ENCODE measurements around the gene BLM. TPM values are rescaled to one million over a fixed set of nuclear protein-coding genes. Genes with fewer than 3 reads are reported as not detected.

BLM gene
- total RNA-seq, 1 experiment from 2014 or later = 31.8 TPM

DNA sequence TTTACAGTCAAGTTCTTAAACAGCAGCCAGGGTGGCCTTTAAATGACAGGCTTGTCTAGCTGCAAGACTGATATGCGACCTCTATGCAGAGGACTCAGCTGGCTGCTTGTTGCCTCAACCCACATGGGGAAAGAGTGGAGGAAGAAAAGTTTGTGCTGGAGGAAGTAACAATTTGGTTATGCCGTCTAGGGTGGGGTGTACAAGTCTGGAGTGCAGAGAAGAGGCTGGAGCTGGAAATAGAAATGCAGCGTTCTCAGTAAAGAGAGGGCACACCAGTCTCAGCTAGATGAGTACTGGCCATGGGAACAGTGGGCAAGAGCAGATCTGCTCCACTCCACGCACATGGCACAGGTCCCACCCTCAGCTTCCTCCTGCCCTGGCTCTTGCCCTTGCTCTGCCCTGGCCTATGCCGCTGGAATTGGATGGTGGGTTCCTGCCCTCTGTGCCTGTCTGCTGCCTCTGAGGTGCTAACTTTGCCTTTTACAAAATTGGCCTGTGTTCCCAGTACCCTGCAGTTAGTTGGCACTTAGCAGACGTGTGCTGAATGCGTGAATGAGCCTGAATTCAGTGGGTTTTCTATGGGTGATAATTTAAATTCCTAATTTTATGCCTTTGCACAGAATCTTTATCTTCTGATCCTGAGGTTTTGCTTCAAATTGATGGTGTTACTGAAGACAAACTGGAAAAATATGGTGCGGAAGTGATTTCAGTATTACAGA is 91.5 kb downstream of the BLM start:
- Mint-ChIP-seq H3K27ac (ENCODE audit: unreplicated experiment) (no peak overlapping the region), H3K36me3 (ENCODE audit: insufficient read depth, unreplicated experiment) (no peaks in the 10 kb centered on the region), H3K4me1 (ENCODE audit: low read depth, unreplicated experiment) (no peaks in the 10 kb centered on the region), H3K4me3 (ENCODE audit: low read depth, unreplicated experiment) (no peak overlapping the region), H3K27me3 (ENCODE audit: unreplicated experiment) (no peaks in the 10 kb centered on the region), H3K9me3 (ENCODE audit: low read depth, unreplicated experiment) (no peaks in the 10 kb centered on the region)
- intact Hi-C loops (cut with micrococcal nuclease; ENCODE audit: unreplicated experiment) = no loop called here
- BruUV-seq (replicated peaks) = no TSS peak
- CTCF ChIA-PET = interaction anchor here (0.5 to 1.2 kb wide), 2 partner anchors 19 to 26 kb away, joined by 3 to 6 read pairs; no protein-coding TSS in a partner anchor
- TF ChIP-seq, protein P1, sequence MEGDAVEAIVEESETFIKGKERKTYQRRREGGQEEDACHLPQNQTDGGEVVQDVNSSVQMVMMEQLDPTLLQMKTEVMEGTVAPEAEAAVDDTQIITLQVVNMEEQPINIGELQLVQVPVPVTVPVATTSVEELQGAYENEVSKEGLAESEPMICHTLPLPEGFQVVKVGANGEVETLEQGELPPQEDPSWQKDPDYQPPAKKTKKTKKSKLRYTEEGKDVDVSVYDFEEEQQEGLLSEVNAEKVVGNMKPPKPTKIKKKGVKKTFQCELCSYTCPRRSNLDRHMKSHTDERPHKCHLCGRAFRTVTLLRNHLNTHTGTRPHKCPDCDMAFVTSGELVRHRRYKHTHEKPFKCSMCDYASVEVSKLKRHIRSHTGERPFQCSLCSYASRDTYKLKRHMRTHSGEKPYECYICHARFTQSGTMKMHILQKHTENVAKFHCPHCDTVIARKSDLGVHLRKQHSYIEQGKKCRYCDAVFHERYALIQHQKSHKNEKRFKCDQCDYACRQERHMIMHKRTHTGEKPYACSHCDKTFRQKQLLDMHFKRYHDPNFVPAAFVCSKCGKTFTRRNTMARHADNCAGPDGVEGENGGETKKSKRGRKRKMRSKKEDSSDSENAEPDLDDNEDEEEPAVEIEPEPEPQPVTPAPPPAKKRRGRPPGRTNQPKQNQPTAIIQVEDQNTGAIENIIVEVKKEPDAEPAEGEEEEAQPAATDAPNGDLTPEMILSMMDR (IDR thresholded peaks at IDR 0.05; ENCODE audit: unreplicated experiment) = no peak
- no peak for DNase-seq

- no peaks in the 10 kb centered on the region for H3K36me3 Mint-ChIP-seq (ENCODE audit: insufficient read depth, unreplicated experiment)
- no TSS peak for BruUV-seq (replicated peaks)
- intact Hi-C loops (cut with micrococcal nuclease; ENCODE audit: unreplicated experiment) = no loop called here
Measured at GRCh38 chr15:90809536-90809935, 92.4 kb downstream of the BLM start.

GRCh38 chr15:90810354-90810753 is 93.2 kb downstream of the BLM start:
- intact Hi-C loops (cut with micrococcal nuclease; ENCODE audit: unreplicated experiment) = no loop called here
- no peaks in the 10 kb centered on the region for H3K27me3 Mint-ChIP-seq (ENCODE audit: unreplicated experiment)
- DNase-seq = no peak
- H3K4me1 Mint-ChIP-seq (ENCODE audit: low read depth, unreplicated experiment) = no peaks in the 10 kb centered on the region
- H3K36me3 Mint-ChIP-seq (ENCODE audit: insufficient read depth, unreplicated experiment) = no peaks in the 10 kb centered on the region
- no peak overlapping the region for H3K4me3 Mint-ChIP-seq (ENCODE audit: low read depth, unreplicated experiment)
- no peaks in the 10 kb centered on the region for H3K9me3 Mint-ChIP-seq (ENCODE audit: low read depth, unreplicated experiment)
- BruUV-seq (replicated peaks) = no TSS peak
- CTCF ChIA-PET = no interaction called here
- TF ChIP-seq, protein P1 (IDR thresholded peaks at IDR 0.05; ENCODE audit: unreplicated experiment) = no peak
- H3K27ac Mint-ChIP-seq (ENCODE audit: unreplicated experiment) = no peak overlapping the region

More at GRCh38 chr15:90809536-90809935, 92.4 kb downstream of the BLM start:
- Mint-ChIP-seq H3K4me3 (ENCODE audit: low read depth, unreplicated experiment) (no peak overlapping the region), H3K27ac (ENCODE audit: unreplicated experiment) (no peak overlapping the region), H3K9me3 (ENCODE audit: low read depth, unreplicated experiment) (no peaks in the 10 kb centered on the region), H3K4me1 (ENCODE audit: low read depth, unreplicated experiment) (no peaks in the 10 kb centered on the region), H3K27me3 (ENCODE audit: unreplicated experiment) (no peaks in the 10 kb centered on the region)
- no peak for DNase-seq
- TF ChIP-seq, protein P1 (IDR thresholded peaks at IDR 0.05; ENCODE audit: unreplicated experiment) = no peak
- CTCF ChIA-PET = interaction anchor here (1.0 kb wide), 1 partner anchor 9 kb away, joined by 3 read pairs; no protein-coding TSS in a partner anchor

DNA sequence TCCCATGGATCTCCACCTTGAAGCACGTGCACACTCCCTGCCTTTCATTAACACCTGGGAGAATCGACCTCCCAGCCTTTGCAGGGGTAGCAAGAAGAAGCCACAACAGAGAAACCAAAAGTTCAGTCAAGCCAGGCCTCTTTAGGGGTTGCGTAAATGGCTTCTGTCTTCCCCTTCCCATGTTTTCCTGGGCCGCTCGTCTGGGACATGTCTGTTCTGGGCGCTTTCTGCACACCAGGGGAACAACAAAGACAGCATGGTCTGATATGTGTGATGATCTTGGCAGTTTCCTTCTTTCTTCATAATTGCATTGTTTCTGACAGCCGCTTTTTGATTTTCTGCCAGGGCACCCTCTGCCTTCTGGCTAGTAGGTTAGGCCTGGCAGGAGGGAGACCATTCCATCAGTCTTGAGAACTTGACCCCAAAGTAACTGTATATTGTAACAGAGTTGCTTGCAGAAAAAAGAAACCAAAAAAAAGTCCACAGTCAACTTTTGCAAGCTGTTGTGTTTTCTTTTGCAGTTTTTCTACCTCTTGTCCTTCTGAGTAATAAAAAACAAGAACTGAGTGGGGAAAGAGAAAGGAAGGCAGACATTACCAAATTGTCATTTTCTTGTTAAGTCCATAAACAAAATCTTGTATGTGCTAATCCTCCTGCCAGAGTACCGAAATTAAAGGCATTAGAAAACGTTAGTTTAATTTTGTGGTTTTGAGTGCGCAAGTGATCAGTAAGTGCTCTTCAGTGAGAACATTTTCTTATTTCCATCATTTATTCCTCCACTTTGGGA is 95.2 kb downstream of the BLM start:
- DNase-seq = no peak
- H3K9me3 Mint-ChIP-seq (ENCODE audit: low read depth, unreplicated experiment) = no peaks in the 10 kb centered on the region
- H3K36me3 Mint-ChIP-seq (ENCODE audit: insufficient read depth, unreplicated experiment) = no peaks in the 10 kb centered on the region
- intact Hi-C loops (cut with micrococcal nuclease; ENCODE audit: unreplicated experiment) = no loop called here
- no peaks in the 10 kb centered on the region for H3K27me3 Mint-ChIP-seq (ENCODE audit: unreplicated experiment)
- no peak overlapping the region for H3K4me3 Mint-ChIP-seq (ENCODE audit: low read depth, unreplicated experiment)
- H3K4me1 Mint-ChIP-seq (ENCODE audit: low read depth, unreplicated experiment) = no peaks in the 10 kb centered on the region
- no peak overlapping the region for H3K27ac Mint-ChIP-seq (ENCODE audit: unreplicated experiment)
- TF ChIP-seq, protein P1 (IDR thresholded peaks at IDR 0.05; ENCODE audit: unreplicated experiment) = no peak
- no TSS peak for BruUV-seq (replicated peaks)
- CTCF ChIA-PET = interaction anchor here (0.6 kb wide), 1 partner anchor 8 kb away, joined by 3 read pairs; no protein-coding TSS in a partner anchor

Measured in Calu3 (cell line).